HCT116 (cell line): Measurements from ENCODE around the gene INSL3. TPM values are rescaled to one million over a fixed set of nuclear protein-coding genes. Genes with fewer than 3 reads are reported as not detected.

Source experiments
- ATAC-seq: fragments of 200-7000 bp; cut with Tn5 transposase; 2 replicates; pipeline ENCODE4 v1.9.1; 2020; ENCODE audit warnings: mild to moderate bottlenecking, moderate library complexity
- BruUV-seq: library from RNA; stranded (reverse); fragments of 400-500 nt; replicated peaks from 2 replicates; lab custom pipeline; 2021; lab: Mats Ljungman, UMichigan
- CTCF ChIA-PET: fragments of 300-600 bp; sonication (Branson Sonifier 250); formaldehyde crosslinking; loops from one replicate; lab custom pipeline; 2021; ENCODE audit warnings: antibody characterized with exemption; lab: Charles Lee
- POLR2A ChIA-PET: fragments of 300-600, 350-600 bp; sonication (Branson Sonifier 250); formaldehyde crosslinking; loops from one replicate; lab custom pipeline; 2021; ENCODE audit warnings: antibody characterized with exemption; lab: Charles Lee
- RAD21 ChIA-PET, 2 experiments: fragments of 300-600 bp; sonication (Branson Sonifier 250); formaldehyde crosslinking; loops; one replicate each; lab custom pipeline; 2023; ENCODE audit warnings: low total read pairs in 2 of 2; ENCODE audit not compliant: uncharacterized antibody in 2 of 2, unreplicated experiment in 2 of 2, low non-redundant PET in 1 of 2; lab: Charles Lee
- DNase-seq: peaks from one replicate; pipeline ENCODE4 v3.0.0-alpha.2; 2010; ENCODE audit warnings: low read depth, low spot score
- H2AFZ ChIP-seq: fragments of 200-600 bp; shearing (Covaris generic), sonication (generic); 2 replicates; pipeline ENCODE4 v1.6.1; 2017; ENCODE audit warnings: low read depth, mixed run types, mixed read lengths, antibody characterized with exemption, low read length; ENCODE audit not compliant: poor library complexity, severe bottlenecking
- H3K27ac ChIP-seq: 2 replicates; pipeline ENCODE4 v1.5.1; 2012; ENCODE audit warnings: low read depth, low read length
- H3K27me3 ChIP-seq: fragments of 200-600 bp; sonication (generic); 2 replicates; pipeline ENCODE4 v1.6.1; 2016; ENCODE audit warnings: mixed run types, low read length, mixed read lengths; ENCODE audit not compliant: insufficient read depth
- H3K36me3 ChIP-seq, 2 experiments: fragments of 200-500 bp in 1 of 2; fragments of 200-600 bp in 1 of 2; sonication (Bioruptor generic) in 1 of 2; sonication (generic) in 1 of 2; 2 replicates each; pipeline versions ENCODE4 v1.5.1 to v1.6.1; 2014 to 2016; ENCODE audit warnings: low read length in 2 of 2, inconsistent platforms in 1 of 2, mixed read lengths in 1 of 2, mixed run types in 1 of 2; ENCODE audit not compliant: insufficient read depth in 2 of 2, control insufficient read depth in 1 of 2
- H3K4me1 ChIP-seq, 2 experiments: fragments of 200-600 bp in 1 of 2; sonication (generic) in 1 of 2; 2 replicates each; pipeline versions ENCODE4 v1.5.1 to v1.6.1; 2012 to 2017; ENCODE audit warnings: low read length in 2 of 2, inconsistent platforms in 1 of 2, mild to moderate bottlenecking in 1 of 2, mixed read lengths in 1 of 2, mixed run types in 1 of 2, moderate library complexity in 1 of 2; ENCODE audit not compliant: insufficient read depth in 2 of 2, control insufficient read depth in 1 of 2
- H3K4me2 ChIP-seq: fragments of 200-600 bp; sonication (generic); 2 replicates; pipeline ENCODE4 v1.6.1; 2017; ENCODE audit warnings: mixed run types, low read length, mixed read lengths
- H3K4me3 ChIP-seq, 2 experiments: fragments of 200-600 bp in 1 of 2; sonication (generic) in 1 of 2; replicated peaks in 1 of 2; 2 replicates each; pipeline ENCODE4 v1.5.1; 2011 to 2016; ENCODE audit warnings: low read length in 2 of 2, control low read depth in 1 of 2, low read depth in 1 of 2, mild to moderate bottlenecking in 1 of 2, mixed read lengths in 1 of 2, mixed run types in 1 of 2
- H3K79me2 ChIP-seq: fragments of 200-600 bp; sonication (generic); 2 replicates; pipeline ENCODE4 v1.6.1; 2017; ENCODE audit warnings: mild to moderate bottlenecking, mixed run types, low read length, moderate library complexity, mixed read lengths; ENCODE audit not compliant: insufficient read depth
- H3K9ac ChIP-seq: fragments of 200-600 bp; sonication (generic); 2 replicates; pipeline ENCODE4 v1.6.1; 2016; ENCODE audit warnings: low read length, mixed read lengths
- H3K9me2 ChIP-seq: fragments of 200-600 bp; sonication (generic), shearing (Covaris generic); 2 replicates; pipeline ENCODE4 v1.6.1; 2017; ENCODE audit warnings: mixed run types, mild to moderate bottlenecking, moderate library complexity; ENCODE audit not compliant: insufficient read depth
- H3K9me3 ChIP-seq, 2 experiments: fragments of 200-500 bp in 1 of 2; fragments of 200-600 bp in 1 of 2; sonication (Bioruptor generic) in 1 of 2; sonication (generic) in 1 of 2; 2 replicates each; pipeline ENCODE4 v1.6.1; 2014 to 2017; ENCODE audit warnings: low read length in 2 of 2, mixed read lengths in 2 of 2, inconsistent platforms in 1 of 2, low read depth in 1 of 2, mild to moderate bottlenecking in 1 of 2, mixed run types in 1 of 2, moderate library complexity in 1 of 2; ENCODE audit not compliant: control insufficient read depth in 1 of 2, insufficient read depth in 1 of 2
- H4K20me1 ChIP-seq: fragments of 200-600 bp; sonication (generic), shearing (Covaris generic); 2 replicates; pipeline ENCODE4 v1.6.1; 2017; ENCODE audit warnings: mixed run types, mild to moderate bottlenecking, moderate library complexity; ENCODE audit not compliant: insufficient read depth
- CEBPB ChIP-seq: IDR thresholded peaks from 2 replicates; pipeline ENCODE4 v1.6.1; 2012; ENCODE audit warnings: low read depth
- FOSL1 ChIP-seq: IDR thresholded peaks from 2 replicates; pipeline ENCODE4 v1.6.1; 2012; ENCODE audit warnings: low read depth
- MAX ChIP-seq: IDR thresholded peaks from 2 replicates; pipeline ENCODE4 v1.6.1; 2012
- YY1 ChIP-seq: IDR thresholded peaks from 2 replicates; pipeline ENCODE4 v1.6.1; 2011; ENCODE audit warnings: low read length, low read depth, moderate library complexity, mild to moderate bottlenecking; ENCODE audit not compliant: insufficient replicate concordance; ENCODE audit errors: extremely low read depth
- ZBTB33 ChIP-seq: IDR thresholded peaks from 2 replicates; pipeline ENCODE4 v1.6.1; 2011; ENCODE audit warnings: mild to moderate bottlenecking, low read length, moderate library complexity; ENCODE audit not compliant: insufficient replicate concordance; ENCODE audit errors: extremely low read depth
- intact Hi-C: fragments of 100-400 bp; cut with micrococcal nuclease; formaldehyde crosslinking; loops from 2 replicates; pipeline ENCODE4 v1.10.0; 2022
- total RNA-seq: library from RNA; stranded (reverse); gene quantifications from one replicate; pipeline ENCODE4 v1.2.1, GENCODE V29; 2021; ENCODE audit not compliant: unreplicated experiment

INSL3 gene
- total RNA-seq, 1 experiment from 2014 or later, result 0.96 TPM

GRCh38 chr19:17869114-17869608 is 47.8 kb upstream of the INSL3 start:
- ChIA-PET RAD21 (interaction anchor here in 1 of 2 experiments (1.4 to 2.6 kb wide), 2 partner anchors 10 to 64 kb away, joined by 5 to 14 read pairs; partner anchors contain the start of genes CCDC124 and RPL18A), POLR2A (interaction anchor here (1.1 to 2.1 kb wide), 2 partner anchors 59 to 64 kb away, joined by 3 to 8 read pairs; partner anchors contain the start of gene CCDC124)
- TF ChIP-seq YY1 (no peak), ZBTB33 (no peak), FOSL1 (no peak), MAX (no peak), CEBPB (no peak)
- TF ChIP-seq, all 23 proteins: peak for 0
- no peak overlapping the region for H3K27ac ChIP-seq
- H4K20me1 ChIP-seq, result peaks cover 4% of the 10 kb centered on the region; the same call in 1 of the 2 replicates
- no peaks in the 10 kb centered on the region for H3K79me2 ChIP-seq
- no peaks in the 10 kb centered on the region for H3K27me3 ChIP-seq
- no peak for DNase-seq
- intact Hi-C loops, result no loop called here
- no peak overlapping the region for H2AFZ ChIP-seq
- no TSS peak for BruUV-seq
- H3K9me2 ChIP-seq, result no peaks in the 10 kb centered on the region
- no peaks in the 10 kb centered on the region for H3K9me3 ChIP-seq
- peaks cover 0 to 4% of the 10 kb centered on the region in 2 experiments; a peak in 1 of 4 replicates for H3K36me3 ChIP-seq
- CTCF ChIA-PET, result interaction anchor here (2.1 to 3.4 kb wide), 2 partner anchors 10 to 64 kb away, joined by 9 to 39 read pairs; partner anchors contain the start of genes CCDC124 and RPL18A
- H3K9ac ChIP-seq, result no peak overlapping the region
- no peak for ATAC-seq
- peaks cover 17 to 35% of the 10 kb centered on the region in 2 experiments for H3K4me1 ChIP-seq
- H3K4me2 ChIP-seq, result no peak overlapping the region
- H3K4me3 ChIP-seq, result no peak overlapping the region
